Hepatocyte (in vitro differentiated cells): ENCODE data around the gene WDR45.

Experiments
- CTCF ChIP-seq: fragments of 200-600 bp; sonication (generic); IDR thresholded peaks from 2 replicates; pipeline ENCODE4 v1.5.1; 2016; ENCODE audit warnings: antibody characterized with exemption, mild to moderate bottlenecking; ENCODE audit not compliant: poor library complexity
- EZH2 ChIP-seq: fragments of 200-600 bp; sonication (generic); IDR thresholded peaks from 2 replicates; pipeline ENCODE4 v1.6.1; 2016; ENCODE audit warnings: antibody characterized with exemption, mild to moderate bottlenecking, borderline replicate concordance
- EZH2phosphoT487 ChIP-seq: fragments of 200-600 bp; sonication (generic); IDR thresholded peaks from one replicate; pipeline ENCODE4 v1.6.1; 2018; ENCODE audit warnings: antibody characterized with exemption, mild to moderate bottlenecking, low read depth, moderate library complexity; ENCODE audit not compliant: unreplicated experiment, severe bottlenecking

DNA sequence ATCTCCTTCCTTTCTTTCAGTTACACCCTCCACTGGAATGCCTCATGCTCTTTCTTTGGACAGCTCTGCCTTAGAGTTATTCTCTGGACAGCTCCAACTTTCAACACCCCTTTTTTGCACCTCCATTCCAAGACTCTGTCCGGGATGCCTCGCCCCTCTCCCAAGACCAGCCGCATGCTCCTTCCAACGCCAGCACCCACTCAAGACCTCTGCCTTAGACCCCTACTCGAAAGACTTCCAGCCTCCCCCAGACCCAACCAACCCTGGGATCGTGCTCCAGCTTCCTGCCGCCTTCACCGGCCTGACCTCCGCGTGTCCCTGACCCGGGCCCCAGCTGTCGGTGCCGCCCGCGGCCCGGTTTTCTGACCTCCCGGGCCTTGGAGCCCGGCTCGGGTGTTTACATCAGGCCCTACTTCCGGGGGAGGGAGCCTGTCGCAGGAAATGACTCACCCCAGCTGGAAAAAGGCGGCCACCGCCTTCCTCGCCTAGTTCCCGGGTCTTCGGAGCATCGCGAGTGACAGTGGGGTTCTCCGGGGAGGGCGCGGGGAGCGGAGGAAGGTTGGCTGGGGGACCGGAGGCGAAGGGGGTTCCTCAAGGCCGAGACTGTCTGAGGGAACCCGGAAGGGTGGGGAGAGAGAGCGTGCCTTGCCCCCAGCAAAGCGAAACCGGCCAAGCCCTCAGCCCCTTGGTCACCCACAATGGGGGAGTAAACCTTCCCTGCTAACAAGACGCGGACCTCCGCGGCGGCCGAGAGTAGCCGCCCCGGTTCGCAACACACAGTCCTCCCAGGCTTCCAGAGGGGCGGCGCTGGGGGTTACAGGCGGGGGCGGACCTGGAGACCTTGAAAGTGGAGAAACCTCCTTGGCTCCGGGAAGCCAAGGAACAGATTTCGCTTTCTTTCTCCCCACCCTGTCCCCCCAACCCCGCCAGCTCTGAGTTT, at the start of gene WDR45:
- TF ChIP-seq CTCF (no peak), EZH2phosphoT487 (no peak), EZH2 (no peak)
